ENCODE data around the gene TBC1D14.
"Not testable (repeated sequence)": the region's sequence is repeated elsewhere in the genome, so short reads cannot be mapped to it uniquely, and the experiment has no call there.

Gene TBC1D14

DNA sequence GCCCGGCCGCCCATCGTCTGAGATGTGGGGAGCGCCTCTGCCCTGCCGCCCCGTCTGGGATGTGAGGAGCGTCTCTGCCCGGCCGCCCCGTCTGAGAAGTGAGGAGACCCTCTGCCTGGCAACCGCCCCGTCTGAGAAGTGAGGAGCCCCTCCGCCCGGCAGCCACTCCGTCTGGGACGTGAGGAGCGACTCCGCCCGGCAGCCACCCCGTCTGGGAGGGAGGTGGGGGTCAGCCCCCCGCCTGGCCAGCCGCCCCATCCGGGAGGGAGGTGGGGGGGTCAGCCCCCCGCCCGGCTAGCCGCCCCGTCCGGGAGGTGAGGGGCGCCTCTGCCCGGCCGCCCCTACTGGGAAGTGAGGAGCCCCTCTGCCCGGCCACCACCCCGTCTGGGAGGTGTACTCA, 68.2 kb downstream of the TBC1D14 start:
- not testable (repeated sequence) for DNase-seq

DNA sequence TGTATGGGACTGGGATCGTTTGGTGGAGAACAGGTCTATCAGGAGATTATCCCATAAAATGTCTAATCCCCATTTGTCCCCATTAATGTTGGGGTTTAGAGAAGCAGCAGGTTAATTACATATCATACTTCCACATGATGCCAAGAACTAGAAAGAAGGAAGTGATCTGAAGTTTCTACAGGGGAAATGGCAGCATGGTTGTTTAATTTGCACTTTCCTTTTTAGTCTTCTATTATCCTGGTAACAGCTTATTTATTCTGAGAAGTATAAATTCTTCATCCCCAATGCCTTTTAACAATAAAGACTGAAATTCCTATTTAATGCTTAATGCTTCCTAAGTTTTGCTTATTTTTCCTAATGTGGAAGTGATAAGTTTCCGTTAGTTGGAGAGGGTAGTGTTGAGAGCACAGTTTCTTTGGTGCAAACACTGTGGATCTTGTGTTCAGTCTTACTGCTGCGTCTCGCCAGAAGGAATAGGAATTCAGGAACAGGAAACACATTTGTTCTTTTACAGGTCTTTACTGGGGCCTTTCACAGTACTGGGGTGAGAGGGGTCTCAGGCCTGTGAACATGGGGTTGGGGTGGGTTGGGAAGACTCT, 74.0 kb downstream of the TBC1D14 start:
- no peak for DNase-seq

GRCh38 chr4:6984612-6985425, 75.2 kb downstream of the TBC1D14 start:
- no peak for DNase-seq

GRCh38 chr4:6986072-6986780, 76.6 kb downstream of the TBC1D14 start:
- DNase-seq = no peak

DNA sequence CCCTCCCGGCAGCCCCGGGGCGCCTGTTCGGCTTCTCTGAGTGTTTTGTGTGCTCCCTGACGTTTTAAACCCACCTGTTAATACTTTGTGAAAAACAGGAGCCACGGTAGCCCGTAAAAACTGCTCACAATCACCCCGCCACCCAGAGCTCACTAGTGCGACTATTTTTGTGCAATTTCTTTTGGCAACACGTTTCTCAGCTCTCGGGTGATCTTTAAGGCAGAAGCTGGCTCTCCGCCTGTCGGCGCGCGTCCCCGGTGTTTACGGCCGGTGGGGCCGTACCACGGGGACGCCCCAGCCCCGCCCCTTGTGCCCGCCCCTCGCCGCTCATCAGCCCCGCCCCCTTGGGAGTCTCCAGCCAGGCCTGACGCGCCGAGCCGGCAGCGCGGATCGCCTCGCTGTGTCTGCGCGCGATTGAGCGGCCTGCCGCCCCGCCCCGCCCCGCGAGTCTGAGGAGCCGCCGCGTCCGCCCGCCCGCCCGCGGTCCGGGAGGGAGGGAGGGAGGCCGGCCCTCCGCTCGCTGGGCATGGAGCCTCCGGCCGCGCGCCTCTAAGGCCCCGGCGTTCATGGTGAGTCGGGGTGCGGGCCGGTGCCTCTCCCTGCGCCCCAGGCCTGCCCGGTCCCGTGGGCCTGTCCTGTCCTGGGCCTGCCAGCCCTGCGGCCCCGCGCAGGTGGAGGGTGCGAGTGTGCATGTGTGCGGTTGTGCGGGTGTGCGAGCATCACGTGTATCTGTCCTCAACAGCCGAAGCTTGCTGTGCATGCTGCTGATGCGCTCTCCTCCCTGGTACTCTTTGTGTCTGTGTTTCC, 77.4 kb downstream of the TBC1D14 start:
- peak; percentile 92 for DNase-seq

- DNase-seq = no peak
These were observed 77.9 kb downstream of the TBC1D14 start for GRCh38 chr4:6987588-6987961.

GRCh38 chr4:6988016-6988715, 78.5 kb downstream of the TBC1D14 start:
- DNase-seq = no peak

GRCh38 chr4:6989331-6989923, 79.8 kb downstream of the TBC1D14 start:
- DNase-seq = no peak

DNA sequence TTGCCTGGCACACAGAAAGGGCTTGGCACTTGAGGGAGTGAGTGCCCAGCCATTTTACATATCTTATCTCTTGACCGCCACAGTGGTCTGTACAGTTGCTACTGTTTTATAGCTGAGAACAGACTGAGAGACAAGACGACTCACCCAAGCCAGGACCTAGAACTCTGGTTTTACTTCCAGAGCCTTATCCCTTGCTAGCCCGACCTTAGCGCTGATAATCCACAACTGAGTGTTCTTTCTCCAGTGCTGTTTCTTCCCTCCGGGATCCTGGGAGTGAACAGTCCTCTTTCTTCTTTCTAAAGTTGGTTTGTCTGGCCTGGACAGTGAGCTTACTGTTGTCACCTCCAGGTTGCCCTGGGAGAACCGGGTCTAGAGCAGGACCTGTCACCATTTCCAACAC, 81.0 kb downstream of the TBC1D14 start:
- no peak for DNase-seq

GRCh38 chr4:6991249-6991648, 81.6 kb downstream of the TBC1D14 start:
- DNase-seq = no peak

DNA sequence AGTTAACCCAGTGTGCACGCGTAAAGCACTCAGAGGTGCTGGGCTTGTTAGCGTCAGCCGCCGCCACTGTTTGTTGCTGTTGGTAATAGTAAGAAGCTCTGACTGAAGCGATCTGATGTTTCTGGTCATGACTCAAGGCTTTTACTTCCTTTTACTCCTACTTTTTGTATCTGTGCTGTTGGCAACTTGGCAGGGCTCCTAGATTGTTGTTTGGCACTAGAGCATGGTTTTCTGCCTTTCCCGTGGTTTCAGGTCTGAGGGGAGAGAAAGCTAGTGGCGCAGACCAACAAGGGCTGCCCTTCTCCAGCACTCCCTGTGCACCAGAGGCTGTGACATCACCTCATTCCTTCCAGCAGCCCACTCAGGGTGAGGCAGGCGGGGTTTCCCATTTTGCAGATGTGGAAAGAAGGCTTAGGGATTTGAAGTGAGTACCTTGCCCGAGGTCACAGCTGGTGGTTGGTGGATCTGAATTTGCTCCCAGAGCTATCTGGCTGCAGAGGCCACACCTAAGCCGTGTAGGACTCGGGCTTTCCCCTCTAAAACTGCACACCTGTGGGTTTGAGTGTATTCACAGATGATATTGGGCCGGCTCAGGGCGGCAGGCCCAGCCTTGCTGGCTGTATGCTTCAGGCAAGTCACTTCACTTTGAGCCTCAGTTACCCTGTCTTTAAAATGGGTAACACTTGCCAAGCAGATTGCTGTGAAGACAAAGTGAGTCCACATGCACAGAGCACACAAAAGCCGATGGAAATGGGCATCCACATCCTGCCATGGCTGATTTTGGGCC, 82.3 kb downstream of the TBC1D14 start:
- DNase-seq = no peak

- no peak for DNase-seq
These were observed 83.4 kb downstream of the TBC1D14 start for GRCh38 chr4:6992728-6993677.

GRCh38 chr4:6996481-6996880, 86.9 kb downstream of the TBC1D14 start:
- no peak for DNase-seq

GRCh38 chr4:6999172-7000086, 89.8 kb downstream of the TBC1D14 start:
- DNase-seq = peak; percentile 26

DNA sequence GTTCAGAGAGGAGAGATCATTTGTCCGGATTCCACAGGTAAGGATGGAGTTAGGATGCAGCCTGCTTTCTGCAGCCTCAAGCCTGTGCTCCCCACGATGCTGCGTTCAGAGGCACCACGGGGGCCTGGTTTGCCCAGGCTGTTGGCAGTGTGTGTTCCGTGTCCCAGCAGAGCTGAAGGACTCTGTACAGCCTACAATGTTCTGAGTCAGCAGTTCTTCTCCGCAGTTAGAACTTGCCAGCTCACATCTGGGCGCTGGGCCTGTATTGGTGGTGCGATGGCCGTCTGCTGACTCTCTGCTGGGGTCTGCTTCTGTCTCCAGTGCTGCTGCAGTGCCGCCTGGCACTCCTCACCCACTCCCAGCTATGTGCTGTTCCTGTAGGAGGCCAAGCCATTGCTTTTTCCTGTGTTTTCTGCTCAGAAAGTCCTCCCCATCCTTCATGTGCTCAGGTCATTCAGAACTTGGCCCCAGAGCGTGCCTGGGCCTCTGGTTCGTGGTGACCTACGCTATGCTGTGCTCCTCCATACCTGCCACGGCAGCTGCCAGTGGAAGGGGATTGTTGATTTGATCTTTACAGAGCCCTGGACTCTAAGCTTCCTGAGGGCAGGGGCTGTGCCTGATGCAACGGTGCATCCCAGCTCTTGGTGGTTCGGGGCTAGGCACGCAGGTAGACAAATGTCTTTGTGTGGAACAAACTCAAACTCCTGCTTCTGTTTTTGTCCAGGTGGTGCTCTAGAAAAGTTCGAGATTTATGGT, 91.0 kb downstream of the TBC1D14 start:
- DNase-seq = no peak

- DNase-seq = no peak
These were observed 91.6 kb downstream of the TBC1D14 start for GRCh38 chr4:7001271-7001670.

- no peak for DNase-seq
These were observed 92.7 kb downstream of the TBC1D14 start for GRCh38 chr4:7002336-7002735.
